Measurements from ENCODE around the gene ZNF728.
"Not testable (repeated sequence)": the region's sequence is repeated elsewhere in the genome, so short reads cannot be mapped to it uniquely, and the experiment has no call there.

ZNF728 gene

DNA sequence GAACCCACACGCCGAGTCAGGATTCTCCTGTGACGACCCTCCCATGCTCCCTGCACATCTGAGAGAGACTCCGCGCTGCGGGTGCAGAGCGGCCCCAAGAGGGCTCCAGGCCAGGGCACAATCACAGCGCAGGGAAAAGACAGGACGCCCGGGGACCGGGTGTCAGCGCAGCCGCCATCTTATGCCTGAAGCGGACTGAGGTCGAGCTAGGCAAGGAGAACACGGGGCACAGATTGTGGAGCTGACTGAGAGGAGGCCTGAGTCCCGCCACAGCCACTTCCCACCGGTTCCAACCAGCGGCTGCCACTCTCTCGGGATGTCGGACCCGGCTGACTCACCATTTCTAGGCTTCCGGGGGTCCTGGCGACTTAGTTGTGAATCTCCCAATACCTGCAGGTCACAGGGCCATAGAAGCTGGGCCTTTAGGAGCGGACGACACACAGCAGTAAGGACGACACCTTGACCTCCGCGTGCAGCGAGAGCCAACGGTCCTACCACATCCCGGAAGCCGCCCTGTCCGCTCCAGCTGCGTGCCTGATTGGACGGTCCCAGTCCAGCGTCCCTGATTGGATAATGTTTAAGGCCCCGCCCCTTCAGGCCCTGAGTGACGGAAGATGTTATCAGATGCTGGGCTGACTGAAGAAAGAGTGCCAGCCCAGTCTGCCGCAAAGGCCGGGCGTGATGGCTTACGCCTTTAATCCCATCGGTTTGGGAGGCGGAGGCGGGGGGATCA lies at the start of gene ZNF728:
ZNF728 (minus strand) TSS at position 487 of the 733 bp plus-strand sequence; CDS start at position 341, 146 bp downstream.
- DNase-seq, result no peak

DNA sequence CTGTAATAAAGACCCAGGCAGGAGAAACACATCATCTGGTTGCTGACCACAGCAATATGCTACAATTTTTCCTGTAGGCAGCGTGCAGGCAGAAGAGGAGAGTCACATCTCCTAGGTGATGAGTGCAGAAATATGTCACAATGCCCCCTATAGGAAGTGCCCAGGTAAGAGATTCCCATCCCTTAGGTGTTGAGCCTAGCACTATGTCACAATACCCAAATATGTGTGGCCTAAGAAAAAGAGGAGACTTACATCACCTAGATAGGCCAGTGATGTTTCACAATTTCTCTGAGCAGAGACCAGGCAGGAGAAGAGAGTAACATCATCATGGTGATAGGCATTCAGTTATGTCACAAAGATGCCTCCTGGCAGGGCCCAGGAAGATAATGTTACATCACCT lies 49.4 kb upstream of the ZNF728 start:
- DNase-seq, result no peak

DNA sequence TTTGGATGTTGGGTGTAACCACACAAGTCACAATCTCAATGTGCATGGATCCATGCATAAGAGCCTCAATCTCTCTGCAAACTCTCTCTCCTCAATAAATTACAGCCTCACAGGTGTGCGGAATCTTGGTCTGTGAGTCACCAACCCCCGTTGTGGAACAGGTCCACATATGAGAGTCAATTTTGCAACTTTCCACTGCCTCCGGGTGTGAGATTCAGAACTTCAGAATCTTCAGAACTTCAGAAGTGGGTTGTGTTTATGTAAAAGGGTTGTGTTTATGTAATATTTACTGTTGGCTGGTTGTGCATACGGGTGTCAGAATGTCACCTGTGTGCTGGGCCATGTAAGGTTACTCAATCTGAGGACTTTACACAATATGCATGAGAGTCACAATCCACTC lies 46.3 kb upstream of the ZNF728 start:
- no peak for DNase-seq

DNA sequence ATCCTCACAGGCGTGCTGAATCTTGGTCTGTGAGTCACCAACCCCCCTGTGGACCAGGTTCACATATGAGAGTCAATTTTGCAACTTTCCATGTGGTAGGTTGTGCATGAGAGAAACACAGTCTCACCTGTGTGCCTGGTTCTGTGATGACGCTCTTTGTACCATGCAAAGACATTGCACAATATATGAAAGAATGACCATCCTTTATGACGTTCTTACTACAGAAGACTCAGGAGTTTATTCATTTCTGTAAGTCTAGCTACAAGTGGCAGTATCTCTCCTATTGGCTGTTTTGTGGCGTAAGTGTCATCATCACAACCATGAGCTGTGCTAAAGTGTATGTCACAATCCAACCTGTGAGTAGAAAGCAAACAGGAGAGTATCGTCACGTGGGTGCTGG lies 43.8 kb upstream of the ZNF728 start:
- DNase-seq, result no peak

DNA sequence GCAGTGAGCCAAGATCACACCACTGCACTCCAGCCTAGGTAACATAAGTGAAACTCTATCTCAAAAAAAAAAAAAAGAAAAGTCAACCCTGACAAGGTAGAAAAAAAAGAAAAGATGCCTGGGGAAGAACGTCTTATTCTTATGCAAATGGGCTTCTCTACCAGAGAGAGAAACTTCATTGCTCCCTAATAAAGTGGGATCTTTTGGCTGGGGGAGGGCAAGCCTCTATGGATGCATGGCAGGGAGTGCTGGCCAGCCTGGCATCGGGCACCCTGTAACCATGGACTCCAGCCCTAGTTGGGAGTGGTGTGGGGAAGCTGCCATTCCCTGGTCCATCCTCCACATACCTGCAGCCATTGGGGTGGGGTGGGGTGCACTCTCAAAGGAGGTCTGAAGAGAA lies 30.7 kb upstream of the ZNF728 start:
- no peak for DNase-seq

DNA sequence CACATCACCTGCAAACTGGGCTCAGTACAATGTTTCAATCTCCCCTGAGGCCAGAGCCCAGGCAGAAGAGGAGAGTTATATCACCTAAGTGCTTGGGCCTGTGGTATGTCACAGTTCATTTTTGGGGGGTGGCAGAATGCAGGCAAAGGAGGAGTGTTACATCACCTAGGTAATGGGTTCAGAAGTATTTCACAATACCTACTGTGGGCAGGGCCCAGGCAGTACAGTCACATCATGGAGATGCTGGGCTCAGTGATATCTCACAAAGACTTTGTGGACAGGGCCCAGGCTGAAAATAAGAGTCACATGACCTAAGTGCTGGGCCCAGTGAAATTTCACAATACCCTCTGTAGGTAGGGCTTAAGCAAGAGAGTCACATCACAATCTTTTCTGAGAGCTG lies 12.7 kb upstream of the ZNF728 start:
- no peak for DNase-seq

- not testable (repeated sequence) for DNase-seq
Observed at GRCh38 chr19:22994957-22995356, 8.0 kb downstream of the ZNF728 start.

GRCh38 chr19:22976248-22976647 lies 26.7 kb downstream of the ZNF728 start:
- DNase-seq, result no peak

GRCh38 chr19:22975546-22976136 lies 27.3 kb downstream of the ZNF728 start:
- DNase-seq, result not testable (repeated sequence)

DNA sequence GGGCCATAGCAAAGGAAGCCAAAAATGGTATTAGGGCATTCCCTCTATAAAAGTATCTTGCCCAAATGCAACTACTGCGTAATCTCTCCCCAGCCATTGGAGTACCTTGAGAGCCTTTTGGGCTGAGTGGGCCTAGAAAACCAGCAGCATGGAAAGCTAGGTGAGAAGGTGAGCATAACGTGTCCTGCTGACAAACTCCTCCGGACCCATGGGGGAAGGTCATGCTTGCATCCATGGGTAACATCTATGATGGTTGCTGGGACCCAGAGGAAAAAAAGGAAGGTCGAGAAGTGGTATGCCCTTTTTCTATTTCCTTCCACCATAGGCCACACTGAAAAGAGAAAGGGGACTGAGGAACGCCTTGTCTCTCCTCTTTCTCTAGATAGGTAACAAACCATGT lies 57.4 kb downstream of the ZNF728 start:
- DNase-seq, result no peak

DNA sequence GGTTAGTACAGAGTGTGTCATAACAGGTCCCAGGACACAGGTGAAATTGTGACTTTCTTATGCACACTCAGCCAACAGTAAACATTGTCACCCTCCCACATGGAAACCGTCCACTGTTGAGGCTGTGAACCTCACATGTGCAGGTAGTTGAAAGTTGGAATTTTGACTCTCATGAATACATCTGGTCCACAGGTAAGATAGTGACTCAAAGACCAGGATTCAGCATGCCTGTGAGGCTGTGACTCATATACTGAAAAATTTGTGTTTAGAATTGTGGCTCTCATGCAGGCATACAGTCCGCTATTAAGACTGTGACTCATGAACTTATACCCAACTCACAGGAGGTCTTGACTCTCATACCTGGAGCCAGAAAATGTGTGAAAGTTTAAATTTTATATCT lies 67.8 kb downstream of the ZNF728 start:
- no peak for DNase-seq

DNA sequence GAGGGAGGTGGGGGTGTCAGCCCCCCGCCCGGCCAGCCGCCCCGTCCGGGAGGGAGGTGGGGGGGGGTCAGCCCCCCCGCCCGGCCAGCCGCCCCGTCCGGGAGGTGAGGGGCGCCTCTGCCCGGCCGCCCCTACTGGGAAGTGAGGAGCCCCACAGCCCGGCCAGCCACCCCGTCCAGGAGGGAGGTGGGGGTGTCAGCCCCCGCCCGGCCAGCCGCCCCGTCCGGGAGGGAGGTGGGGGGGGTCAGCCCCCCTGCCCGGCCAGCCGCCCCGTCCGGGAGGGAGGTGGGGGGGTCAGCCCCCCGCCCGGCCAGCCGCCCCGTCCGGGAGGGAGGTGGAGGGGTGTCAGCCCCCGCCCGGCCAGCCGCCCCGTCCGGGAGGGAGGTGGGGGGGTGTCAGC lies 75.4 kb downstream of the ZNF728 start:
- not testable (repeated sequence) for DNase-seq

GRCh38 chr19:22925181-22925580 lies 77.8 kb downstream of the ZNF728 start:
- not testable (repeated sequence) for DNase-seq

All from stimulated activated CD4-positive, alpha-beta T cell treated with anti-CD3 and anti-CD28 coated beads, Interleukin-4, amount 100 ng/mL, for 1 hour (primary cell).